Measurements from ENCODE around the gene CPEB2.

- no peak for TF ChIP-seq POLR2A (IDR thresholded peaks at IDR 0.05)
- TF ChIP-seq CTCF (IDR thresholded peaks at IDR 0.05), result no peak
These were observed 17.8 kb upstream of the CPEB2 start for GRCh38 chr4:14984448-14984847.
